GM13977 (cell line): ENCODE data around the gene EEIG1.

Experiments
- DNase-seq: peaks from one replicate; pipeline ENCODE4 v3.0.0; 2012; ENCODE audit warnings: low spot score
- in situ Hi-C: fragments of 300-500 bp; cut with MboI; formaldehyde crosslinking; loops from one replicate; pipeline ENCODE4 v1.12.0; 2022; ENCODE audit warnings: low sequenced_read_pairs, low pct_unique_long_range_greater_than_20kb, mixed read lengths, inconsistent platforms; ENCODE audit not compliant: unreplicated experiment
- TF ChIP-seq, protein P1 (sequence below): IDR thresholded peaks from 2 replicates; pipeline ENCODE4 v1.5.1; 2012; ENCODE audit warnings: mild to moderate bottlenecking, control low read depth; ENCODE audit not compliant: insufficient read depth; ENCODE audit errors: extremely low read depth, missing control alignments

EEIG1 gene

DNA sequence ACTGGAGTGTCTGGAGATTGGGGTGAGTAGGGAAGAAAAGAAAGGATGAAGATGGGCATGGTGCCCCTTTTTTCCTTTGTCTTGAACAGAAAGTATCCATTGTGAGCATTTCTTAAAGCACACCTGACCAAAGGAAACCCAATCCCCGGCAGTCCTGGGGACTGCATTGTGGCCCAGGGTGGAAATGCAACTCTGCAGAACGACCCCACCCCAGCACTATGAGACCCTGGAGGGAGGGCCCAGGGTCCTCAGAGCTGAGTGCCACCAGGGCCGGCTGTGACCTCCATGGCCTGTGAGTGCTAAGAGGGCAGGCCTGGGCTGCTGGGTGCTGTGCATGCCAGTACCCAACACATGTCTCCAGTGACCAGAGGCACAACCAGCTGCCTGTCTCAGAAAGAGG is 18.5 kb downstream of the EEIG1 start:
- in situ Hi-C loops, result no loop called here
- TF ChIP-seq, protein P1, sequence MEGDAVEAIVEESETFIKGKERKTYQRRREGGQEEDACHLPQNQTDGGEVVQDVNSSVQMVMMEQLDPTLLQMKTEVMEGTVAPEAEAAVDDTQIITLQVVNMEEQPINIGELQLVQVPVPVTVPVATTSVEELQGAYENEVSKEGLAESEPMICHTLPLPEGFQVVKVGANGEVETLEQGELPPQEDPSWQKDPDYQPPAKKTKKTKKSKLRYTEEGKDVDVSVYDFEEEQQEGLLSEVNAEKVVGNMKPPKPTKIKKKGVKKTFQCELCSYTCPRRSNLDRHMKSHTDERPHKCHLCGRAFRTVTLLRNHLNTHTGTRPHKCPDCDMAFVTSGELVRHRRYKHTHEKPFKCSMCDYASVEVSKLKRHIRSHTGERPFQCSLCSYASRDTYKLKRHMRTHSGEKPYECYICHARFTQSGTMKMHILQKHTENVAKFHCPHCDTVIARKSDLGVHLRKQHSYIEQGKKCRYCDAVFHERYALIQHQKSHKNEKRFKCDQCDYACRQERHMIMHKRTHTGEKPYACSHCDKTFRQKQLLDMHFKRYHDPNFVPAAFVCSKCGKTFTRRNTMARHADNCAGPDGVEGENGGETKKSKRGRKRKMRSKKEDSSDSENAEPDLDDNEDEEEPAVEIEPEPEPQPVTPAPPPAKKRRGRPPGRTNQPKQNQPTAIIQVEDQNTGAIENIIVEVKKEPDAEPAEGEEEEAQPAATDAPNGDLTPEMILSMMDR, result no peak
- no peak for DNase-seq

DNA sequence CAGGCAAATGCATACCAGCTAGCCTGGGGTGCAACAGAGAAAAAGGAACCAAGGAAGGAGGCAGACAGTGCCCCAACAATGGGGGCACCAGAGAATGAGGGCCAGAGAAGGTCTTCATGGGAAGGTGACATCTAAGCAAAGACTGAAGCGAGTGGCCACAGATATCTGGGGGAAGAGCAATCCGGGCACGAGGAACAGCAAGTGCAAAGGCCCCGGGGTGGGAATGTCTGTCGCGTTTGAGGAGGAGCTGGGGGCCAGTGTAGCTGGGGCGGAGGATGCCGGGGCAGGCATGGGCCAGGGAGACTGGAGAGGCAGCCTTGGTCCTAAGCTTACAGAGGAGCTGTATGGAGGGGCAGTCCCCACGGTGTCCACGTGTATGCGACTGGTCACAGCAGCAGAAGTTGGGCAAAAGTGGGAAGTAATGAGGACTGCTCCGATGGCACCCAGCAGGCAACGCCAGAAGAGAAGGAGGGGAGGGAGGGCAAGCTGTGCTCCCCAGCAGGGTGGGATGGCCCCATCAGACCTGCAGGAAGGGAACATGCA is 19.1 kb downstream of the EEIG1 start:
- DNase-seq, result no peak
- in situ Hi-C loops, result no loop called here
- TF ChIP-seq, protein P1, result no peak

DNA sequence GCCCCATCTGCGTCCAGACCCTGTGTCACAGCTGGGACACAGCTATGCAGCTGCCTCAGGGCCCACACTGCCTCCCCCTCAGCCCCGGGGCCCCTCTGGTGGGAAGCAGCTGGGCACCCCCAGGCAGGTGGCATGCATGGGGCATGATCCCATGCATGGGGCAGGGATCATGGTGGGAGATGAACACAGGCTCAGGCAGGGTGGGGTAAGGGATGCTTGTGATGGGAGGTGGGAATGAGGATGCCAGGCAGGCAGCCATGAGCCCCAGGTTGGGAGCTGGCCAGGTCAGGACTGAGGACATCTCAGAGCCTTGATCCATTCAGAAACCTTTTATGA is 19.7 kb downstream of the EEIG1 start:
- in situ Hi-C loops, result no loop called here
- DNase-seq, result no peak

DNA sequence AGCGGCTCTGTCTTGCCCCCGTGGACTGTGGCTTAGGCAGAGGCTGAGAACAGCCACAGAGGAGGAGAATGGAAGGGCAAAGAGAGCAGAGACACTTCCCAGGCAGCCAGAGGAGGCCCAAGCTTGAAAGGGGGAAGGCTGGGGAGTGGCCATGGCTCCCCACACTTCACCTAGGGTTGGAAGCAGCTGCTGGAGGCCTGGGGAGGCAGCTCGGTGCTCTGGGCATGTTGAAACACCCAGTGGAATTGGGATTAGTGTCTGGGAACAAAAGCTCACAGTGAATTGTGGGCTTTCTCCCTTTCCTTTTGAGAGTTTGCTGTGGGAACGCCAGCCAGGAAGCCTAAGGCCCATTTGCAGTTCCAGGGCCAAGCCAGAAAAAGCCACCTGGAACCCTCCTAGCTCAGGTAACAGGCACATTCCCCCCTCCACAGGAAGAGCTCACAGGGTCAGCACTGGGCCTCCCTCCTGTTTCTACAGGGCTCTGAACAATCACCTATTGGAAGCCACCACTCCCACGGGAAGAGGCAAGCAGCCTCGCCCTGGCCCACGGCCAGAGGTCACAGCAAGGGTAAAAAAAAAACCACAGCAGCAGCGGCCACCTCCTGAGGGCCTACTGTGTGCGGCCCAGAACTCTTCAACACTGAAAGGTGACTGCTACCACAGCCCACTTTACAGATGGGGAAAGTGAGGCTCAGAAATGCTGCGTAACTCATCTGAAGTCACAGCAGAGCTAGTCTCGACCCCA is 20.2 kb downstream of the EEIG1 start:
- no peak for DNase-seq
- in situ Hi-C loops, result no loop called here
- TF ChIP-seq, protein P1, result no peak

More for the DNA sequence above, 19.7 kb downstream of the EEIG1 start:
- TF ChIP-seq, protein P1, result no peak

DNA sequence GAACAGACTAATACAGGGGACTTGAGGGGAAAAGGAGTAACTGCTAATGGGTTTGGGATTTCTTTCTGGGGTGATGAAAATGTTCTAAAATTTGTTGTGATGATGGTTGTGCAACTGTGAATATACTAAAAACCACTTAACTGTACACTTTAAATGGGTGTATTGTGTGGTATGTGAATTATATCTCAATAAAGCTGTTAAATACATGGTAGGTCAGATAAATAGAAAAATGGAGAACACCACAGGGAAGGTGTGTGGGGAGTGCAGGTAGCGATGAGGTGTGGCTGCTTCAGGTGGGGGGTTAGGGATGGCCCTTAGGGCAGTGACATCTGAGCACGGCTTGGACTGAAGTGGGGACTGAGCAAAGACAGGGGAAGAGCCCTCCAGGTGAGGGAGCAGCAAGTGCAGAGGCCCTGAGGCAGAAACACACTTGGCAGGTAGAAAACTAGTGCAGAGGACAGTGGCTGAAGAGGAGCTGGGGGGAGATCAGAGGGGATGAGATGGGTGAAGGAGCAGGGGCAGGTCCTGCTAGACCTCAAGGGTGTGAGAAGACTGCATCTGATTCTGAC is 20.9 kb downstream of the EEIG1 start:
- in situ Hi-C loops, result loop anchor here (5.0 kb wide), 1 partner anchor 72 kb away; no protein-coding TSS in a partner anchor
- DNase-seq, result no peak
- TF ChIP-seq, protein P1, result no peak

DNA sequence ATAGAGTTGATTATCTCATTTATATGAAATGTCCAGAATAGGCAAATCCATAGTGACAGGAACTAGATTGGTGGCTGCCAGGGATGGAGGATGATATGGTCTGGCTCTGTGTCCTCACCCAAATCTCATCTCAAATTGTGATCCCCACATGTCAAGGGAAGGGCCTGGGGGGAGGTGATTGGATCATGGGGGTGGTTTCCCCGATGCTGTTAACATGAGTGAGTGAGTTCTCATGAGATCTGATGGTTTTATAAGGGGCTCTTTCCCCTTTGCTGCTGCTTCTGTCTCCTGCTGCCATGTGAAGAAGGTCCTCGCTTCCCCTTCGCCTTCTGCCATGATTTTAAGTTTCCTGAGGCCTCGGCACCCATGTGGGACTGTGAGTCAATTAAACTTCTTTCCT is 21.4 kb downstream of the EEIG1 start:
- no peak for DNase-seq
- TF ChIP-seq, protein P1, result no peak
- in situ Hi-C loops, result loop anchor here (5.0 kb wide), 1 partner anchor 73 kb away; no protein-coding TSS in a partner anchor
